ENCODE measurements around the gene HSBP1L1.
A peak's percentile ranks its signal among the peaks of the same experiment; 100 is the strongest.

Gene HSBP1L1
- 6.2 to 8.1 reads per million in 2 donors for total RNA-seq

DNA sequence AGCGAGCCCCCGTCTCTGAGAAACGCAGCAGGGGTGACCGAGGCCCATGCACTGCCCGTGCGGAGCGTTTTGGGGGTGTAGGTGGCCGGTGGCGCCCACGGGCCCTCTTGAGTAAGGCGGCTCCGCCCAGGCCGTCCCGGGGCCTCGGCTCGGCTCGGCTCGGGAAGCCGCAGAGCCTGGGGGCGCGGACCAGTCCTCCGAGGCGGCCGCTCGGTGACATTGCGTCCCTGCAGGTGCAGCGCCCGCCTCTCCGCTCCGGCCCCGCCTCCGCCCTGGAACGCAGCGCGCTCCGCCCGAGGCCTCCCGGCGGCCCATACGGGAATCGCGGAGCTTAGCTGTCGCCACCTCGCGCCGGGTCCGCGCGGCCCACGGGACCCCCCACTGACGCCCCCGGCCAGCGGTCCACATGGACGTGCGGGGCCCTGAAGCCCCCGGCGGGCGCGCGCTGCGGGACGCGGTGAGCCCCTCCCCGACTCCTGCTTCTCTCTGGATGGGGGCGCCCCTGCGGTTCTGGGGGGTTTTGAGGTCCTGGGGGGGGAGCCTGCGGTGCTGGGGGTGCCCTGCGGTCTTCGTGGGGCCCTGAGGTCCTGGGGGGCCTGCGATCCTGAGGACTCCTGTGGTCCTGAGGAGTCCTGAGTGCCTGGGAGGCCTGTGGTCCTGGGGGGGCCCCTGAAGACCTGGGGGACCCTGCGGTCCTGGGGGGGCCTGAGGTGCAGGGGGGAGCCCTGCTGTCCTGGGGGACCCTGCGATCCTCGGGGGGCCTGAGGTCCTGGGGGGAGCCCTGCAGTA lies at the start of gene HSBP1L1:
TSS of gene HSBP1L1 (plus strand) at position 314 of the 789 bp plus-strand sequence. CDS start at position 407, 93 bp downstream.
- peak; percentile 41 to 73 (median 57) for DNase-seq

DNA sequence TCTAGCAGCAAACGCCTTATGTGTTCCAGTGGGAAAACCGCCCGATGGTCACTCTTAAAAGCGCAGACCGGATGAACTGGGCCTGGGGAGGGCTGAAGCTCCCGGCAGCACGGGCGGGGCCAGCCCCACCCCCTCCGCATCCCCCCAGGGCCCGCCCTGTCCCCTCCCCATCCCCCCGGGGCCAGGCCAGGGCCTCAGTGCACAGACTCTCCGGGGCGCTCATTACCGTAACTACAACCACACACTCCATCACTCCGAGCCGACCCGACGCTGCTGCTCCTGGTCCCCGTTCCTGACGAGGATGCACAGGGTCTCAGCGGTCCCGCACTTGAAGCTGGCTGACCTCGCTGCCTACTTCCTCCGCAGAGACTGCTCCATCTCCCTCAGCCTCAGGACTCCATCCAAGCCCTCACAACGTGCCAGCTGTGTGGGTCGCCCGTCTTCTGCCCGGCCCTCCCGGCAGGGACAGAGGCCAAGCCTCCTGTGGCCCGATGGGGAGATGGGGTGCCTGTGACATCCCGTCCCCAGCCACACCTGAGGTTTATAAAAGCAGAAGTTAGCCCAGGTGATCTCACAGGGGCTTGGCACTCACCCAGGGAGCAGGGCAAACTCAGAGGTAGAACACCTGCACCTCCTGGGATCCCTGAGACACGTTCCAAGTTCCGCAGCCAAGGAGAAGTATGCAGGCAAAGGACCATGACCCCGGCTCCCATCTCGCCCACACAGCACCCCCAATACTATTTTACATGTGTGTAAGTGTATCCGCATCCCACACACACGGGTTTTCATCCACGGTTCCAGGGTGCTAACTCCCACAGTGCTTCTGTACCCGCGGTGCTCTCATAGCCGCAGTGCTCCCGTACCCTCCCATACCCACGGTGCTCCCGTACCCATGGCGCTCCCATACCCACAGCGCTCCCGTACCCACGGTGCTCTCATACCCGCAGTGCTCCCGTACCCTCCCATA lies 49.0 kb upstream of the HSBP1L1 start:
- no peak for DNase-seq

- DNase-seq = no peak
Observed at GRCh38 chr18:79916128-79916494, 48.3 kb upstream of the HSBP1L1 start.

GRCh38 chr18:79916546-79917168 lies 47.8 kb upstream of the HSBP1L1 start:
- DNase-seq = no peak

DNA sequence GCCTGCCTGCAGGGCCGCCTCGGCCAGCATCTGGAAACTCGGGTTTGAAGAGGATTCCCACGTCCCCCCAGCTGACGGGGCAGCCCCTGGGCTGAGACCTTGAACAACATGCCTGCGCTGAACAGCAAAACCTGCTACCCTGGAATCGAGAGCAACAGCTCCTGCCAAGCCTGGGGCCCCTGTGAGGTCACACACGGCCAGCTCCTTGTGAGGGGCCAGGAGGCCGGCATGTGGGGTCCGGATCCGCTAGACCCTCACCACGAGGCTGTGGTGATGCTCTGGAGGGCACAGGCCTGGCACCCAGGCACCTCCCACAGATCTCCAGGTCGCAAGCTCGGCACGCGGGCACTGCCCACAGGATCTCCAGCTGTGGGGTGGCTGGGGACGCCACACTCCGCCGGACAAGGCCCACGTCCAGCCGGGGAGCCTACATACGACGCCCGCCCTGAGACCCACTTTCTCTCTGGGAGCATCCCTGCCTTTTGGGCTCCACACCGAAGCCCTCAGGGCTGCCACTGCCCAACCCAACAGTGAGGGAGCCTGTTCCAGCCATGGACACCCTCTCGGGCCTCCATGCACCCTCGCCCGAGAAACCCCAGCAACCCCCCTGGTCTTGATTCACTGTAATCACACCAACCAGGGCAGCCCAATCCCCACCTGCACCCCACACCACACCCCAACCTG lies 47.1 kb upstream of the HSBP1L1 start:
- no peak for DNase-seq

DNA sequence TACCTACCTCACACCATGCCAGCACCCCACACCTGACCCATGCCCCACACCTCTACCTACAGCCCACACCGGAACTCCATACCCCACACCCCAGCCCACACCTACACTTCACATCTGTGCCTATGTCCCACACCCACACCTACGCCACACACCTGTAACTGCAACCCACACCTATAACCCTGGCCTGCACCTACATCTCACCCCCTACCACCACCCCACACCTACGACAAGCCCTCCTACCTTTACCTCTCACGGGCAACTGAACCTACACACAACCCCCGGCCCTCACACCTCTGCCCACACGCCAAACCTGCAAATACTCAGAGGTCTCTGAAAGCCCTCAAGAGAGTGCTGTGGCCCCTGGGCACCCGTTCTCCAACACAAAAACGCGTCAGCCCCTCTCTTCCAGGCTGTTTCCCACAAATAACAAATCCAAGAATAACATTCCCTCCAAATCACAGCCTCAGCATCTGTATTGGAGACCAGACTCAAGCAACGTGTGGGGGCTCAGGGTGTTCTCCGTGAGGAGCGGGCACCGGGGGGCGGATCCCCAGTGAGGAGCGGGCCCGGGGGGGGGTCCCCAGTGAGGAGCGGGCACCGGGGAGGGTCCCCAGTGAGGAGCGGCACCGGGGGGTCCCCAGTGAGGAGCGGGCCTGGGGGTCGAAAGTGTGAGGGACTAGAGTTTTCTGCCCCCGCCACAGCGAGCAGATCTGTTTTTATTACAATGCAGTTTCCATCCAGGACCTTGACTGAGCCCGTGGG lies 46.4 kb upstream of the HSBP1L1 start:
- no peak for DNase-seq

DNA sequence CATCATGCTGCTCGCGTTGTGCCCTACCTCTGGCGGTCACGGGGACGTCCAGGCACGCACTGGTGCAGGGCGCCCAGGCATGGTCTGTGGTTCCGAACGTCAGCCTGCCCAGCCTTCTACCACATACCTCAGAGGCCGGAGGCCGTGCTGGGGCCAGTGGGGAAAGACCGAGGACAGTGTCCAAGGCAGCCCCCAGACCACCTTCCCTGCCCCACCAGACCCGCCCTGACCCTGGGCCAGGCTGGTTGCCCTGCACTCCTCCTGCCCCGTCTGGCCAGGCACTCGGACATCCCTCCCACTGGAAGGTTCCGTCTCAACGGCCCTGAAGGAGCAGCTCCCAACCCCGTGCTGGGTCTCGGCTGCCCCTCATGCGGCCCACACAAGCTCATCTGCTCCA lies 45.8 kb upstream of the HSBP1L1 start:
- DNase-seq = no peak

- DNase-seq = peak in 1 of 5 experiments; percentile 74
Observed at GRCh38 chr18:79919089-79919488, 45.4 kb upstream of the HSBP1L1 start.

DNA sequence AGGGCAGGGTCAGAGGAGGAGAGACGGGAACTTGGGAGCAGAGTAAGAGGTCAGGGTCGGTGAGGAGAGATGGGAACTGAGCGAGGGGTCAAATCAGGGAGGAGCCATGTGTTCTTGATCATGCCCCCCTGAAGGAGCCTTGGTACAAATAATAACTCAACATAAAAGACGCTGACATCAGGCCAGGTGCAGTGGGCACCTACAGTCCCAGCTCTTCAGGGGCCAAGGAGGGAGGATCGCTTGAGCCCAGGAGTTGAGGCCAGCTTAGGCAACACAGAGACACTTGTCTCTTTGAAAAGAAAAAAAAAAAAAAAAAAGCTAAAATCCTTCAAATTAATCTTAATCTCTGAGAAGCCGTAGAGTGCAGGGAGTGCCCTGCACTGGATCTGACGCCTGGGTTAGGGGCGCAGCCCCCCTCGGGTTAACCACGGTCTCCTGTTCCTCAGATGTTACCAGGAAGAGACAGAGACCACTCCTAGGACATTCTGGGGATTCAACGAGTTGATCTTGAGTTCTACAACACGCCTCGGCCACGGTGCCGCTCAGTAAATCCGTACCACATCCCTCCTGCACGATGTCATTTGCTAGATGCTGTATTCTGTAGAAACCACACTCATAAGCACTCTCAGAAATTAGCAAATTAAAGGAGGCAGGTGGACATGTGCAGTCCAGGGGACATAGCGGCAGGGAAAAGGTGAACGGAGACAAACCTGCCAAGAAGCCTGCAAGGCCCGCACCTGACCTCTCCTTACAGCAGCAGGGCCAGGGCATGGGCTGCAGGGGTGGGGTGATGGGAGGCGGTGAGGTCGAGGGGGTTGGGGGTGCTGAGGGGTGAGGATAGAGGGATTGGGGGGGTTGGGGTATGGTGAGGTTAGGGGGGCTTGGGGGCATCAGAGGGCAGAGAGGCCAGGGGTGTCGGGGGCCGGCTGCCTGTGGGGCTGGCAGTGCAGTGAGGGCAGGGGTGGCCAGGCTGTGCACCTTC lies 42.2 kb upstream of the HSBP1L1 start:
- peak in 1 of 5 experiments; percentile 74 for DNase-seq

GRCh38 chr18:79922971-79923411 lies 41.5 kb upstream of the HSBP1L1 start:
- DNase-seq = no peak

- no peak for DNase-seq
Observed at GRCh38 chr18:79923896-79924585, 40.4 kb upstream of the HSBP1L1 start.

DNA sequence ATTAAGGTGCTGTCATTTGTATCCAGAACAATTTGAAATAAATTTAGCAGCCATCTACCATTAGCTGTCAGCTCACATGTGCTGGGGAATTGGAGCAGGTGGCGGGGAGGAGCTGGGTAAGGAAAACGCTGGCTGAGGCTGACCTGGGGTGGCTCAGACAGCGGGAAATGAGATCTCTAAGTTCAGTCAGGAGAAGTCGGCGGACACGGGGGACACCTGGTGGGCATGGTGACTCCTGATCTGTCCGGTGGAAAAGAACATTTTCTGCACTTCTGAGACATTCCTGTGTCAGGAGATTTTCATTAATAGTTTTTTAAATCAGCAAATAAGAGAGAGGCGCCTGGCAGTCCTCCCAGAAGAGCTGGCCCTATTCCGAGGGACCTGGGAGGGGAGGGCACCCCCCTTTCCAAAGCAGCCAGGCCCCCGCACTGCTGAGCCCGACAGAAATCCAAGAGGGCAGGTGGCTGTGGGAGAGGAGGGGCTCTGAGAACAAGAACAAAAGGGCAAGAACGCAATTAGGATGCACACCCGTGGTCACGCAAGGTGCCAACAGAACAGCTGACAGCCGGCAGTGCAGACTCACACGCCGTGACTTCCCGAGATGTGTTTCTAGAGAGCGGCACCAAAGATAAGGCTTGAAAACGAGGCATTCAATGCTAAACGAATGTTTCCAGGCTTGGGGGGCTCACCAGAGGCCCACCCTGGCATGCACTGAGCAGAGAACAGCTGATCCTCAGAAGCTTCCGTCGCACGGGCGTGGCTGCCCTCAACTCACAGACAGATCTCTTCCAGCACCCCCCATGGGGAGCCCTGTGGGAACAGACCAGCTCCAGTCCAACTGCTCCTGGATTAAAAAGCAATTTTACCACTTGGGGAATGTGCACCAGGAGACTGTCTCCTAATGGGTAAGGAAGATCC lies 39.4 kb upstream of the HSBP1L1 start:
- DNase-seq = no peak

- DNase-seq = no peak
Observed at GRCh38 chr18:79926306-79926705, 38.1 kb upstream of the HSBP1L1 start.

GRCh38 chr18:79926715-79927606 lies 37.5 kb upstream of the HSBP1L1 start:
- no peak for DNase-seq

DNA sequence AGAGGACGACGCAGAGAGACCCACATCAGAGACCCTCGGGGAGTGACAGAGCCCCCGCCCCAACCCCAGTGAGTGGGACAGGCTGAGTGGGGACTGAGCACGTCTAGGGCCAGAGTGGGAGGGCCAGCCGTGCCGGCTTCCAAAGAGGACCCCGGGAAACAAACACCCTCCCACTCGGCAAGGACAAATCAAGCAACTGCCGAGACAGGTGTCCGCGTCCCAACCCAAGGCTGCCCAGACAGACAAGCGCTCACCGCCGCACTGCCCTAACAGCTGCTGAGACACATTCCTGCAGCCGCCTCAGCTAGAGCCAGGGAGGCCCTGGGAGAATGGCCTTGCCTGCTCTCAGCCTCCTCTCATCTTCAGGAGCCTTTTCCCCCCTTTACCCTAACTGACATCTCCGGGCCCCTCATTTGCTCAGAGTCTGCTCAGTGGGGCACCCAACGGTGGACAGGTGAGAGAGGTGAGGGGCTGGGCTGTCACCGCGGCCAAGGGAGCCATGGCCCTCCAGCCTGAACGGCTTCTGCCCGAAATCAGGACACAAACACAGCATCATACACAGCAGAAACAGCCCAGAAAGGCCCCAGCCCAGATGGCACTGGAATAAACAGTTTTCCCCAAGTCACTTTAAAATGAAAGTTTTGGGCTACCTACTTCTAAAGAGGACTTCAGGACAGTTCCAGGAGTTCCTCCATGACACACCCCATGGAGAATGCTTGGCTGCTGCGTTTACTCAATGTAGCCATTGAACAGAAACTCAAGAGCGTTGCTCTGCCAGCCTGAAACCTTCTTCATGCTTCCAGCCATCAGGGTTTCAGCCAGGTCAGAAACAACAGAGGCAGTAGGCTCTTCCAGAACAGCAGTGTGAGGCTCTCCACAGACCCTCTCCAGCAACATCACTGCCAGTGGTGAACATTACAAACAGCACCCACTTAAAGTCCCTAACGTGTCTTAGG lies 36.6 kb upstream of the HSBP1L1 start:
- no peak for DNase-seq

DNA sequence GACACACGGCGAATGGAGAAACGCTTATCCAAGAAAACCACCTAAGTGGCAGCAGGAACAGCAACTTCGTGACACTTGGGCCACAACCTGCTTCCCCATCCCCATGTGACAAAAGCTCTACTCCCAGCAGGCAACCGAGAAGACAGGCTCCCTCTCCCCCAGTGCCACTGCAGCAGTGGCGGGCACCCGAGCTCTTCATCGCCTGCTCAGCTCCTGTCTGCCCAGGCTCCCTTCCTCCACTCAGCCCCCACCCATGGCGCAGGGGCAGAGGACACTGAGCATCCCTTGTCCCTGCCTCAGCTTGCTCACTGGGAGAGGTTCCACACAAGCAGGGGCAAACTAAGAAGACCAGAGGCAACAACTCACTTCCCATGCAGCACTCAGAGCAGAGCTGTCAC lies 35.9 kb upstream of the HSBP1L1 start:
- no peak for DNase-seq
